Transverse colon (tissue), 4 donors: ENCODE measurements around the gene DDX5. TPM values are rescaled to one million over a fixed set of nuclear protein-coding genes. Genes with fewer than 3 reads are reported as not detected.

Experiments
- DNase-seq: peaks from one replicate; pipeline ENCODE4 v3.0.0-alpha.2; 2019
- H3K27ac ChIP-seq, 4 donors: fragments of 200-600 bp; sonication (generic); 2 replicates each; pipeline ENCODE4 v1.5.1; 2016 to 2018; ENCODE audit warnings: inconsistent platforms in 4 of 4
- H3K27me3 ChIP-seq: fragments of 200-600 bp; sonication (generic); 2 replicates; pipeline ENCODE4 v1.5.1; 2017; ENCODE audit warnings: inconsistent platforms
- H3K36me3 ChIP-seq, 4 donors: fragments of 200-600 bp; sonication (generic); 2 replicates each; pipeline ENCODE4 v1.5.1; 2017 to 2019; ENCODE audit warnings: inconsistent platforms in 4 of 4
- H3K4me1 ChIP-seq, 4 donors: fragments of 200-600 bp; sonication (generic); 2 replicates each; pipeline ENCODE4 v1.5.1; 2017 to 2020; ENCODE audit warnings: inconsistent platforms in 4 of 4
- H3K4me3 ChIP-seq, 4 donors: fragments of 200-600 bp; sonication (generic); 1 replicate in 1 of 4; 2 replicates in 3 of 4; pipeline versions ENCODE4 v1.5.1 to v1.6.1; 2017 to 2019; ENCODE audit warnings: inconsistent platforms in 4 of 4
- H3K9me3 ChIP-seq, 2 donors: fragments of 200-600 bp; sonication (generic); 2 replicates each; pipeline ENCODE4 v1.5.1; 2017 to 2019; ENCODE audit warnings: inconsistent platforms in 2 of 2
- EP300 ChIP-seq: sonication (generic); formaldehyde crosslinking; IDR thresholded peaks from one replicate; pipeline ENCODE4 v1.6.1; 2017; ENCODE audit warnings: antibody characterized with exemption, low read depth
- POLR2A ChIP-seq: fragments of 450-650 bp; IDR thresholded peaks from one replicate; pipeline ENCODE4 v1.6.1; 2016; ENCODE audit warnings: antibody characterized with exemption, mild to moderate bottlenecking, moderate library complexity
- POLR2AphosphoS5 ChIP-seq, 3 donors: sonication (generic); formaldehyde crosslinking; IDR thresholded peaks; one replicate each; pipeline ENCODE4 v1.6.1; 2016; ENCODE audit warnings: antibody characterized with exemption in 3 of 3
- WGBS, 2 donors: methylation state at CpG; one replicate each; pipeline ENCODE4 v1.1.5; 2018; ENCODE audit warnings: low coverage in 1 of 2; 5-methylcytosine and 5-hydroxymethylcytosine counted together
- in situ Hi-C, 4 donors: fragments of 200-750 bp; cut with MboI; loops; one replicate each; pipeline versions ENCODE4 v1.15.0 to v1.15.1; 2017; ENCODE audit warnings: low sequenced_read_pairs in 3 of 4, low pct_ligation_motif_present in 1 of 4, low pct_unique_long_range_greater_than_20kb in 1 of 4
- intact Hi-C: fragments of 100-400 bp; cut with DNase I; formaldehyde crosslinking; loops from one replicate; pipeline ENCODE4 v1.15.1; 2023; ENCODE audit warnings: low total_unique reads
- total RNA-seq, 4 donors: library from RNA; depleted of rRNA; stranded (reverse); fragments of >200 nt; gene quantifications; one replicate each; pipeline ENCODE4 v1.1.0, GENCODE V29; 2016
- TF ChIP-seq, protein P1 (sequence below), 5 experiments: fragments of 200-600 bp in 3 of 5; fragments of 450-650 bp in 2 of 5; sonication (generic) in 3 of 5; IDR thresholded peaks; 1 replicate in 2 of 5; 2 replicates in 3 of 5; pipeline ENCODE4 v1.5.1; 2016 to 2017; ENCODE audit warnings: antibody characterized with exemption in 5 of 5, inconsistent platforms in 3 of 5, mild to moderate bottlenecking in 2 of 5, moderate library complexity in 1 of 5

Gene DDX5
- total RNA-seq, 4 donors from 2014 or later: 451 to 1,221 (median 694) TPM

DNA sequence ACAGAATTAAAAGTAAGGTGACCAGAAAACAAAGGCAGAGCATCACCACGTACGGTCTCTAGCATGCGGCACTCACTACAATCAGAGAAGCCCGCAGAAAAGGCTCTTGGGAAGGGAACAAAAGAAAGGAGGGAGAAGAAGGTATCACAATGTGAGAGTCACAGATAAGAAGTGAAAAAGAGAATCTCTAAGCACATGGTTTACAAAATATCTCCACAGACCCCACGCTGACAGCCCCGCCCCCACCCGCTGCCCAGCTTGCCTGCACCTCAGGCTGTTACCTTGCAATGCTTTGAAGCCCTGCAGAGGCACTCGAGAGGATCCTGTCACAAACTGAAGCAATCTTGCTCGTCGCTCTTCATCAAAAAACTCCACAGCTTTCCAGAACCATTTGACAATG, 41.2 kb upstream of the DDX5 start:
- Histone ChIP-seq H3K4me3 (no peak overlapping the region), H3K9me3 (no peaks in the 10 kb centered on the region), H3K36me3 (peaks cover 0 to 40% (median 4%) of the 10 kb centered on the region in 4 donors), H3K27ac (no peak overlapping the region), H3K4me1 (no peaks in the 10 kb centered on the region), H3K27me3 (no peaks in the 10 kb centered on the region)
- no peak for TF ChIP-seq POLR2AphosphoS5 (IDR thresholded peaks at IDR 0.05)
- TF ChIP-seq POLR2A: no peak
- TF ChIP-seq EP300: no peak
- TF ChIP-seq, protein P1, sequence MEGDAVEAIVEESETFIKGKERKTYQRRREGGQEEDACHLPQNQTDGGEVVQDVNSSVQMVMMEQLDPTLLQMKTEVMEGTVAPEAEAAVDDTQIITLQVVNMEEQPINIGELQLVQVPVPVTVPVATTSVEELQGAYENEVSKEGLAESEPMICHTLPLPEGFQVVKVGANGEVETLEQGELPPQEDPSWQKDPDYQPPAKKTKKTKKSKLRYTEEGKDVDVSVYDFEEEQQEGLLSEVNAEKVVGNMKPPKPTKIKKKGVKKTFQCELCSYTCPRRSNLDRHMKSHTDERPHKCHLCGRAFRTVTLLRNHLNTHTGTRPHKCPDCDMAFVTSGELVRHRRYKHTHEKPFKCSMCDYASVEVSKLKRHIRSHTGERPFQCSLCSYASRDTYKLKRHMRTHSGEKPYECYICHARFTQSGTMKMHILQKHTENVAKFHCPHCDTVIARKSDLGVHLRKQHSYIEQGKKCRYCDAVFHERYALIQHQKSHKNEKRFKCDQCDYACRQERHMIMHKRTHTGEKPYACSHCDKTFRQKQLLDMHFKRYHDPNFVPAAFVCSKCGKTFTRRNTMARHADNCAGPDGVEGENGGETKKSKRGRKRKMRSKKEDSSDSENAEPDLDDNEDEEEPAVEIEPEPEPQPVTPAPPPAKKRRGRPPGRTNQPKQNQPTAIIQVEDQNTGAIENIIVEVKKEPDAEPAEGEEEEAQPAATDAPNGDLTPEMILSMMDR (IDR thresholded peaks at IDR 0.05): no peak
- intact Hi-C loops (no loop called here), in situ Hi-C loops (no loop called here)
- 86 to 95% methylated on average over 8 to 10 of the region's 10 CpGs for WGBS, 2 donors
- no peak for DNase-seq

GRCh38 chr17:64546716-64547115, 40.6 kb upstream of the DDX5 start:
- no peaks in the 10 kb centered on the region for H3K9me3 ChIP-seq
- WGBS, 2 donors: 88 to 89% methylated on average over 5 to 7 of the region's 7 CpGs
- intact Hi-C loops: no loop called here
- H3K4me3 ChIP-seq: no peak overlapping the region
- no peak for DNase-seq
- H3K27me3 ChIP-seq: no peaks in the 10 kb centered on the region
- TF ChIP-seq, protein P1 (IDR thresholded peaks at IDR 0.05): no peak
- TF ChIP-seq POLR2AphosphoS5 (IDR thresholded peaks at IDR 0.05) (no peak), POLR2A (no peak), EP300 (no peak)
- H3K27ac ChIP-seq: no peak overlapping the region
- in situ Hi-C loops: no loop called here
- H3K4me1 ChIP-seq: no peaks in the 10 kb centered on the region
- H3K36me3 ChIP-seq: peaks cover 0 to 40% (median 4%) of the 10 kb centered on the region in 4 donors

- no peak for DNase-seq
- WGBS, 2 donors: 94 to 96% methylated on average over 2 of the region's 2 CpGs
- Histone ChIP-seq H3K27ac (no peak overlapping the region), H3K4me3 (no peak overlapping the region), H3K27me3 (no peaks in the 10 kb centered on the region), H3K36me3 (peaks cover 0 to 40% (median 4%) of the 10 kb centered on the region in 4 donors), H3K9me3 (no peaks in the 10 kb centered on the region), H3K4me1 (no peaks in the 10 kb centered on the region)
- in situ Hi-C loops (no loop called here), intact Hi-C loops (no loop called here)
- TF ChIP-seq POLR2AphosphoS5 (IDR thresholded peaks at IDR 0.05) (no peak), POLR2A (no peak), EP300 (no peak)
- TF ChIP-seq, protein P1 (IDR thresholded peaks at IDR 0.05): no peak
Measured at GRCh38 chr17:64544742-64545141, 38.7 kb upstream of the DDX5 start.

DNA sequence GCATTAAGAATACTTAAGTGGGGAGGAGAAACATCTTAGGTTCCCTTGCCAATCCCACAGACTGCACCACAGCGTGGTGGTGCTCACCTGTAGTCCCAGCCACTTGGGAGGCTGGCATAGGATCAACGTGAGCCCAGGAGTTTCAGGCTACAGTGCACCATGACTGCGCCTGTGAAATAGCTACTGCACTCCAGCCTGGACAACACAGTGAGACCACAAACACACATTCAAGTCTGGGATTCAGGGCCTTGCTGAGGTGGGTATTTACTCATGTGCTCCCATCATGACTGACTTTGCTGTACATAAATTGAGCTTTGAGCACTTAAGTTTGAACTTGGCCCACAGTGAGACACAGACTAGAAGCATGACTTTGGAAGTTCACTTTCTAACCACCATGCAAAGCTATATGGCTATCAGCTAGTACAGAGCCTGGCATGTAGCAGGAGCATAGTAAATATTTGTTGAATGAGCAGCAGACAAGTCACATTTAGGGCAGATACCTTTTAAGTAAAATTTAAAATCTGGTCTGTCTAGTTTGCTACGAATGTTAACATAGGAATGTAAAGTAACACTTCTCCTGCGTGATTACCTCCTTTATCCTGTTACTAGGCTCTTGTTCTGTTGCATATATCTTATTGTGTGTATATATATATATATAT, 34.2 kb upstream of the DDX5 start:
- peaks cover 0 to 44% (median 12%) of the 10 kb centered on the region in 4 donors for H3K36me3 ChIP-seq
- H3K27me3 ChIP-seq: no peaks in the 10 kb centered on the region
- TF ChIP-seq POLR2A (no peak), POLR2AphosphoS5 (IDR thresholded peaks at IDR 0.05) (no peak), EP300 (no peak)
- TF ChIP-seq, protein P1 (IDR thresholded peaks at IDR 0.05): no peak
- in situ Hi-C loops: no loop called here
- no peak overlapping the region for H3K4me3 ChIP-seq
- intact Hi-C loops: no loop called here
- no peak for DNase-seq
- no peak overlapping the region for H3K27ac ChIP-seq
- no peaks in the 10 kb centered on the region for H3K4me1 ChIP-seq
- no peaks in the 10 kb centered on the region for H3K9me3 ChIP-seq
- 85 to 88% methylated on average over 2 to 5 of the region's 5 CpGs for WGBS, 2 donors
